DMS79 treated with DMSO at 0.1 percent for 48 hours (cell line): ENCODE data around the gene TNIK.

Experiments used
- DNase-seq: peaks from one replicate; lab custom pipeline; 2025; lab: John Stamatoyannopoulos, UW

The TNIK gene

GRCh38 chr3:171165983-171166382 is 294.2 kb downstream of the TNIK start:
- no peak for DNase-seq

DNA sequence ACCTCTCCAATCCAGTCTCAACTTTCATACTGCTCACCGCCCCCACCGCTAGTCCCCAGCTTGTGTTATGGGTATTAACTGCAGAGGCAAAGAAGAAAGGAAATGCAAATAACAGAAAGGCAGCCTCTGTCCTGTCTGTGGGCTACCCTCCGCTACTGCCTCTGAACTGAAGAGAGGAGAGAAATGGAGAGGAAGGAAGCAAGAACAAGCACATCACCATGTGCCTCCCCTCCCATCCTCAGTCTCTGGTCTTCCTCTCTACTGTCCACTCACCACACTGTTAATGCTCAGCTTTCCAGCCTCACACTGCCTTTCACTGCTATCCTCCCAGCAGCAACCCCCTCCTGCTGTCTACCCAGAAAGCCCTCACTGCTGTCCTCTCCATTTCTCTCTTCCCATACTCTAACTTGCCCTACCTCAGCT is 294.7 kb downstream of the TNIK start:
- DNase-seq, result no peak

GRCh38 chr3:171164067-171164465 is 296.1 kb downstream of the TNIK start:
- no peak for DNase-seq

GRCh38 chr3:171163101-171164066 is 296.8 kb downstream of the TNIK start:
- no peak for DNase-seq

GRCh38 chr3:171160325-171160724 is 299.9 kb downstream of the TNIK start:
- no peak for DNase-seq

DNA sequence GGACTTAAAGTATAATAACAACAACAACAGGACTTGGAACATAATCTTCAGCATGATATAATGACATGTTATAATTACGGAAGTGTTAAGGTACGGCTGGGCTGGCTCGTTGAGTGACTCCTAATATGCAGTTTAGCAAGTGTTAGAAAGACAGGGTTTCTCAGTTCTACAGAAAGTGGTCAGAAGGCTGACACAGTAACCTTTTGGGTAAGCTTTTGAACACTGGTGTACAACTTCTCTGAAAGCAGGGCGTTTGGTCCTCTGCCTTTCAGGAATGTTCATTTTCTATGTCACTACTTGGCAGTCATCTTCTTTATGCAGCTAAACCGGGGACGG is 300.4 kb downstream of the TNIK start:
- no peak for DNase-seq

GRCh38 chr3:171159024-171159821 is 301.0 kb downstream of the TNIK start:
- no peak for DNase-seq

- DNase-seq, result no peak
Observed at GRCh38 chr3:171157980-171158379, 302.2 kb downstream of the TNIK start.

DNA sequence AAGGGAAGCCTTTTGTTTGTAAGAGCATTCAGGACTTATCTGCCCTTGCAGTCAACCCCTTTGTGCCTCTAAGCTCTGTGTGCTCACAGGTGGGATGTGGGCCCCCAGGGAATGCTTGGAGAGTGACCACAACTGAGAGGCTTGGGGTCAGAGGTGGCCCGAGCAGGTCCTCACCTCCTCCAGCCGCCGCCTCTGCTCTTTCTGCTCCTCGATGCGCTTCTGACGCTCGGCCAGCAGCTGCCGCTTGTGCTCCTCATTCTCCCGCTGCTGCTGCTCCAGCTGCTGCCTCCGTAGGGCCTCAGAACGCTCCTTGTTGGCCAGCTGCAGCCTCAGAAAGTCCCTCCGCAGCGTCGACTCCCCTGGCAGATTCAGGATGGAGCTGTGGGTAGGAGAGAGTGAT is 302.9 kb downstream of the TNIK start:
- no peak for DNase-seq

DNA sequence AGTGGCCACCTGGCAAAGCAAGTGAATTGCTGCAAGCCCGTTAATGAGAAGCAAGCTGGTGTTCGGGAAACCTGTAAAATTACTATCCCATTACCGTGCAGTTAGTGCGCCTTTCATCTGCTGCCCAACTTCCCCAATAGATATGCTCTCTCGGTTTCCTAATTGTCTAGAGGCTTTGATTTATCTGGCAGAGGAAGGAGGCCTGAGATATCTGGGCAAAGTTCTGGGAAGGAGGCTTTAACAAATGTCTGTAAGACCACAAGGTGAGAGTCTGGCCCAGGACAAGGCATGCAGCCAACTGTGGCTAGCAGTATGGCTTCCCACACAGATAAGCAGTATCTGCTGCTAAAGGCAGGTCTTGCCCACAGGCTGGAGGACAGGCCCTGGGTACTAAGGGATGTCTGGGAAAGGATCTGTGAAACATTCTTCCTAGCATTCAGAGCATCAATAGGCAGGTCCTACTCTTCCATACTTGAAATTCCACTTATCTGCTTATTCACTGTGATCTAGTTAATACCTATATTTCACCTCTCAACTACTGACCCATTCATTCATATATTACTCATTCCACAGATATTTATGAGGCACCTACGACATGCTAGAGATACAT is 303.7 kb downstream of the TNIK start:
- no peak for DNase-seq

DNA sequence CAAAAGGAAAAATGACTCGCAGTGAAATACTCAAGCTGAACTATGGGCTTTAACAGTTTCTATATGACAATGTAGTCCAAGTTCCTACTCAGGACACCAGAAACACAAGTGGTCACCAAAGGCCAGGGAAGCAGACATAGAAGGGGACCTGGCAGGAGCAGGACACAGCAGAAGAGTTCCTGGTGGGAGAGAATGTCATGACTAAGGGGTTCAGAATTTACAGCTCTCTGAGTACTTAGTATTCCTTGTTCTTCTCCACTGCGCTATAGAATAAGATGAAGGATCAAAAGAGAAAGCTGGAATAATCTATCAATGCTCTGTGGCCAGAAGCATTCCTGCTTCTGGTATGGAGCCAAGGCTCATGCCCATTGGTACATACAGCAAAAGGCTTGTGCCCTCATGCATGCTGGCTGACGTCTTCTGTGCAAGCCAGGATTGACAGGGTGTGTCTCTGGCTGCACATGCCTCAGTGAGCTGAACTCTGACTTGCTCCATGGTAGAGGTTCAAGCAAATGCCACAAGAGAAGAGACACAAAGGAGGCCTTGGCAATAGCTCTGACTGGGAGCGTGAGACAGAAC is 305.0 kb downstream of the TNIK start:
- no peak for DNase-seq

DNA sequence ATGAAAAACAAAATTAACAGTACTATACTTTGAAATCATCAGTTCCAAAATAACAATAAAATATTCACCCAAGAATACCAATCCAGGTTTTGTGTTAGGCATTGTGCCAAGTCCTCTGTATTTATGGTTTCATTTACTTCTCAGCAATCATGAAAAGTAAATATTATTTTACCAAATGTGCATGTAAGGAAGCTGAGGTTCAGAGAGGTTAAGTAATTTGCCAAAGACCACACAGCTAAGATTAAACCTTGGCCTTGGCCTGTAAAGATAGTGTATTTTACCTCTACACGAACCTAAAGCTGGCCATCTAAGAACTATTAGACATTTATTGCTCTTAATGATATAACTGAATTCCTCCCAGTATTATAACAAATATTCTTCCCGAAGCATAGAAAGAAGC is 309.3 kb downstream of the TNIK start:
- DNase-seq, result no peak

- DNase-seq, result no peak
Observed at GRCh38 chr3:171149526-171150116, 310.6 kb downstream of the TNIK start.

DNA sequence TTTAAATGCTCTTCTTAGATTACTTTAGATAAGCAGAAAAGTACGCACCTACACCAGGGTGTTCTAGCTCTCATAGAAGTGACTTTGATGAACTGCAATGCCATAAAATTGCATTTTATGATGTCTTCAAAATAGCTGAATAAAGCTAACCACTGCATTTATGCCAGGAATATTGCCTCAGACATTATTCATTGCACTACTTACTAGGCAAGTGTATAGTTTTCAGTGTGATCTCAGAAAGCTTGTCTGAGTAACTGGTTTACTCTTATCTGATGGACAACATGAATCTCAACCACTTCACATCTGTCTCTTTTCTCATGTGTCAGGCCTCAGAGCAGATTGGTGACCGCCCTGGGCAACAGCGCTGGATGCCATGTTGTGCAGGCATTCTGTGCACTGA is 314.4 kb downstream of the TNIK start:
- DNase-seq, result no peak

DNA sequence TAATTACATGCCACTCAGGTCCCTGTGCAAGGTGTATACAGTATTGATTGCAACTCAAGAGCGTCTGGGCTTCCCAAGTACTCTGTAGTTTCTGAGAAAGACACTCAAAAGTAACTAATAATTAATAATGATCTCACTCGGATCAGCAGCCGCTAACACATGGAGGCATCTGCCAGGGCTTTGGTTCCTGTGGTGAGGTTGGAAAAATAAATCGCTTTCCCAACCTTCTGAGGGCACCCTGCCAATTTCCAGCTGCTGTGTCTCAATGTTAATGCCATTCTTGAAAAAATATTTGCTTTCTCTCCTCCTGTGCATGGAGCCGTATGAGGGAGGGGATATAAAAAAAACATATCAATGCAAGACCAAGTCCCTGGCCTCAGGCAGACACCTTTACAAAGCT is 317.2 kb downstream of the TNIK start:
- DNase-seq, result peak; percentile 78

GRCh38 chr3:171140246-171140645 is 320.0 kb downstream of the TNIK start:
- peak; percentile 25 for DNase-seq

GRCh38 chr3:171138027-171138426 is 322.2 kb downstream of the TNIK start:
- DNase-seq, result no peak

DNA sequence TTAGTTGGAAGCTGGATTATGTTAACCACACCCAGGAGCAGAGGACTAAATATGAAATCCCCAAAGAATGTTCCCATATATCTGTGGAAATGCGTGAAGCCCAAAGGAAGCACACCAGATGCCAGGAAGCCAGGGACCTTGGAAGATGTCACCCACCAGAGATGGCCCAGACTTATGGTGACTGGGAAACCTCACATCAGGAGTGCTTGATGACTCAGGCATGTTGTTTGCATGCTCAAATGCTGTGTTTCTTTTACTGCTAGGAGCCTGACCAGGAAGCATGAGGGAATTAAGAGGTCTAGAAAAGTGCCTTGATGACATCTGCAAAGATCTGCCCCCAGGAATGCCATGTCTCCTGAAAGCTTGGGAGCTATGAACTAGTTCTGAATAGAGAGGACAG is 324.7 kb downstream of the TNIK start:
- DNase-seq, result no peak

GRCh38 chr3:171133796-171134569 is 326.2 kb downstream of the TNIK start:
- DNase-seq, result no peak

DNA sequence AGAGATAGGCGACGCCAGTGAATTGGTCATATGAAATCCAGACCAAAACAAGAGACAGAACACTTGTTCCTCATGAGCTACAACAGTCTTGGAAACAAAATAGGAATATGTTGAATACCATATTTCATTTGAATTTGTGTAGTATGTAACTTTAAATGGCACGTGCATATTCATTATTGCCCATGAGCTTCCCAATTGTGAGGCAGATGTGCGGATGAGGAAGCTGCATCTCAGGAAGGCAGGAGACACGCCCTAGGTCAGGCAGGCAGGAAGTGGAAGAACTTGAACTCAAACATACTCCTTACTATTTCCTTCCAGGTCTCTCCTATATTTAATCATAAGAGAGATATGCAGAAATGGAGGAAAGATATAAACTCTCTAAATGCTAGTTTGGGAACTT is 326.9 kb downstream of the TNIK start:
- DNase-seq, result no peak

DNA sequence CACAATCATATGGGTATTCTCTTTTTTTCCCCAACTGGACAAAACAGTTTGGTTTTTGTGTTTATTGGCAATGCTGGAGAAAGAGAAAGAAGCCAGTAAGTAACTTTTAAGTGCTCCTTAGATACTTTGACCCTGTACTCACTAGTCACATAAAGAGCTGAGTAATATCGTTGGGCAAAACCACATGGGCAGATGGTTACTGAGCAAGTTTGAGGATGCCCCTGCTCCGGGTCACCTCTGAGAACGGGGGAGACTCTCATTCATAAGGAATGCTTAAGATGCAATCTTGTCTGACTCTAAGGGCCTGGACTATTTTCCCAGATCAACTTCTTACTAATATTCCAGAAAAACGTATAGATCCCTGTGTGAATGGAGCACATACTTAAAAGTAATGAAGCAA is 327.3 kb downstream of the TNIK start:
- no peak for DNase-seq
